Measurements from ENCODE around the gene CEP85L. TPM values are rescaled to one million over a fixed set of nuclear protein-coding genes. Genes with fewer than 3 reads are reported as not detected.

Gene CEP85L
- total and polyA plus RNA-seq, 2 of the 4 experiments (the other 2 are of a cell fraction) = 2.3 to 25.6 TPM

DNA sequence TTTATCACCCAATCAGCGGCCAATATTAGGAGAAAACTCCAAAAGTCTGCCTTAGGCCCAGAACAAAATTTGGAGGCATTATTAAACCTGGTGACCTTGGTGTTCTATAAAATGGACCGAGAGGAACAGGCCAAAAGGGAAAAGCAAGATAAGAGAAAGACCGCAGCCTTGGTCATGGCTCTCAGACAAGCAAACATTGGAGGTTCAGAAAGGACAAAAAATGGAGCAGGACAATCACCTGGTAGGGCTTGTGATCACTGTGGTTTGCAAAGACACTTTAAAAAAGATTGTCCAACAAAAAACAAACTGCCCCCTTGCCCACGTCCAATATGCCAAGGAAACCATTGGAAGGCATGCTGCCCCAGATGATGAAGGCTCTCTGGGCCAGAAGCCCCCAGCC is 31.2 kb downstream of the CEP85L start:
- Histone ChIP-seq H4K20me1 (ENCODE audit: insufficient read depth, low read length) (peaks cover 29% of the 10 kb centered on the region), H2BK120ac (ENCODE audit: low read depth, low read length) (no peak overlapping the region), H3K36me3 (ENCODE audit: control insufficient read depth, insufficient read depth, low read length) (peaks cover 2% of the 10 kb centered on the region; the same call in 1 of the 2 replicates), H2BK5ac (ENCODE audit: low read depth, low read length, poor library complexity, severe bottlenecking) (no peak overlapping the region), H4K8ac (ENCODE audit: low read depth in 2 of 2, low read length in 2 of 2) (no peak overlapping the region), H3K27me3 (ENCODE audit: control insufficient read depth, insufficient read depth, low read length) (no peaks in the 10 kb centered on the region), H3K18ac (ENCODE audit: low read depth, low read length) (no peak overlapping the region), H3K4me3 (ENCODE audit: insufficient read depth, low read depth, low read length) (no peak overlapping the region), H3K4me2 (ENCODE audit: low read depth, low read length) (no peak overlapping the region), H3K9ac (ENCODE audit: low read depth, low read length) (no peak overlapping the region), H3K9me1 (ENCODE audit: insufficient read depth, low read length) (no peaks in the 10 kb centered on the region; the same call in 1 of the 2 replicates), H3K56ac (ENCODE audit: extremely low read depth, insufficient read depth, low read length) (no peak overlapping the region), H2BK20ac (ENCODE audit: low read depth, low read length) (no peak overlapping the region), H3K4ac (ENCODE audit: low read depth, low read length) (no peak overlapping the region), H4K91ac (ENCODE audit: insufficient read depth, low read depth, low read length) (no peak overlapping the region), H2AFZ (replicated peaks; ENCODE audit: low read length, poor library complexity) (no peak overlapping the region), H3K14ac (replicated peaks; ENCODE audit: low read depth, low read length) (no peak overlapping the region), H3K9me3 (ENCODE audit: control insufficient read depth, insufficient read depth, low read length) (no peaks in the 10 kb centered on the region), H3K27ac (ENCODE audit: insufficient read depth, low read length) (no peak overlapping the region), H3K23ac (ENCODE audit: low read depth, low read length) (no peak overlapping the region), H4K5ac (ENCODE audit: low read depth, low read length) (no peak overlapping the region), H3K79me1 (ENCODE audit: low read depth in 1 of 2, low read length in 2 of 2) (peaks cover 47 to 74% of the 10 kb centered on the region in 2 experiments), H3K4me1 (ENCODE audit: control insufficient read depth, insufficient read depth, low read length) (no peaks in the 10 kb centered on the region), H2AK9ac (replicated peaks; ENCODE audit: low read depth, low read length, poor library complexity) (no peak overlapping the region), H2BK15ac (ENCODE audit: low read depth, low read length) (no peak overlapping the region), H2AK5ac (ENCODE audit: low read depth, low read length) (no peak overlapping the region)
- TF ChIP-seq NFE2L2 (IDR thresholded peaks at IDR 0.05; ENCODE audit: low read depth, low read length) = no peak
- no peak for TF ChIP-seq SMC3 (IDR thresholded peaks at IDR 0.05; ENCODE audit: low read depth, low read length)
- no peak for TF ChIP-seq BHLHE40 (IDR thresholded peaks at IDR 0.05; ENCODE audit: low read depth, low read length)
- BruUV-seq (replicated peaks) = no TSS peak
- DNase-seq (no peak), ATAC-seq (ENCODE audit: low read depth) (no peak)
- ChIA-PET CTCF (no interaction called here), POLR2A (ENCODE audit: unreplicated experiment) (no interaction called here)
- WGBS, 2 experiments (ENCODE audit: extremely low coverage in 2 of 2, insufficient read length in 1 of 2) = 100% methylated on average over 1 of the region's 4 CpGs; no CpG with 5 or more reads in 1 of the 2 experiments
- in situ Hi-C loops (cut with MboI; ENCODE audit: low sequenced_read_pairs) = loop anchor here (10.0 kb wide), 1 partner anchor 335 kb away; no protein-coding TSS in a partner anchor
- dilution Hi-C loops (cut with HindIII; ENCODE audit: low sequenced_read_pairs, unreplicated experiment) = no loop called here
- intact Hi-C loops (cut with micrococcal nuclease) = no loop called here
